Endothelial cell of umbilical vein (primary cell): Measurements from ENCODE around the gene GJB4. TPM values are rescaled to one million over a fixed set of nuclear protein-coding genes. Genes with fewer than 3 reads are reported as not detected.

Experiments
- BruUV-seq: library from RNA; stranded (reverse); fragments of 400-500 nt; replicated peaks from 2 replicates; lab custom pipeline; 2021; lab: Mats Ljungman, UMichigan
- CTCF ChIA-PET: fragments of 300-600, 350-600 bp; sonication (Branson Sonifier 250); formaldehyde crosslinking; loops from one replicate; lab custom pipeline; 2021; ENCODE audit warnings: antibody characterized with exemption, inconsistent platforms; lab: Charles Lee
- POLR2A ChIA-PET: fragments of 300-600, 350-600 bp; sonication (Branson Sonifier 250); formaldehyde crosslinking; loops from one replicate; lab custom pipeline; 2021; ENCODE audit warnings: antibody characterized with exemption, inconsistent platforms; lab: Charles Lee
- DNase-seq: peaks from one replicate; pipeline ENCODE4 v3.0.0-alpha.2; 2011; ENCODE audit warnings: low read depth, low spot score
- FAIRE-seq: peaks from 2 replicates; lab custom pipeline; 2011; peaks lifted over from hg19 to GRCh38; lab: Jason Lieb, UNC
- H2AFZ ChIP-seq: 2 replicates; pipeline ENCODE4 v1.6.0; 2012; ENCODE audit warnings: low read depth, low read length, control low read depth, inconsistent platforms
- H3K27ac ChIP-seq: 2 replicates; pipeline ENCODE4 v1.5.1; 2011; ENCODE audit warnings: low read depth, mild to moderate bottlenecking, control low read depth, low read length, moderate library complexity; ENCODE audit not compliant: insufficient read depth
- H3K27me3 ChIP-seq, 2 experiments: 2 replicates each; pipeline versions ENCODE4 v1.6.0 to v1.6.1; 2011; ENCODE audit warnings: low read length in 2 of 2, mixed read lengths in 1 of 2; ENCODE audit not compliant: control insufficient read depth in 2 of 2, insufficient read depth in 2 of 2
- H3K36me3 ChIP-seq, 2 experiments: 2 replicates in 1 of 2; 3 replicates in 1 of 2; pipeline ENCODE4 v1.5.1; 2011; ENCODE audit warnings: low read length in 2 of 2, mild to moderate bottlenecking in 1 of 2, moderate library complexity in 1 of 2; ENCODE audit not compliant: control insufficient read depth in 2 of 2, insufficient read depth in 2 of 2; ENCODE audit errors: extremely low read depth in 1 of 2
- H3K4me1 ChIP-seq: 3 replicates; pipeline ENCODE4 v1.5.1; 2011; ENCODE audit warnings: mild to moderate bottlenecking, low read length; ENCODE audit not compliant: control insufficient read depth, insufficient read depth; ENCODE audit errors: extremely low read depth
- H3K4me2 ChIP-seq: 2 replicates; pipeline ENCODE4 v1.6.1; 2011; ENCODE audit warnings: low read length, control low read depth, mixed read lengths; ENCODE audit not compliant: insufficient read depth
- H3K4me3 ChIP-seq, 3 experiments: fragments of 200-600 bp in 1 of 3; sonication (generic), shearing (Covaris generic) in 1 of 3; replicated peaks in 1 of 3; 2 replicates each; pipeline ENCODE4 v1.5.1; 2011 to 2016; ENCODE audit warnings: control low read depth in 3 of 3, low read length in 3 of 3, mild to moderate bottlenecking in 2 of 3, inconsistent platforms in 1 of 3, low read depth in 1 of 3, moderate library complexity in 1 of 3; ENCODE audit not compliant: insufficient read depth in 1 of 3
- H3K79me2 ChIP-seq: 2 replicates; pipeline ENCODE4 v1.6.0; 2012; ENCODE audit warnings: low read length, inconsistent platforms; ENCODE audit not compliant: control insufficient read depth, insufficient read depth
- H3K9ac ChIP-seq: replicated peaks from 2 replicates; pipeline ENCODE3; 2011; ENCODE audit warnings: low read length, control low read depth; ENCODE audit not compliant: insufficient read depth; ENCODE audit errors: extremely low read depth
- H3K9me1 ChIP-seq: replicated peaks from 3 replicates; pipeline ENCODE4 v1.6.0; 2011; ENCODE audit warnings: mild to moderate bottlenecking, low read length; ENCODE audit not compliant: control insufficient read depth, insufficient read depth; ENCODE audit errors: extremely low read depth
- H3K9me3 ChIP-seq: replicated peaks from 2 replicates; pipeline ENCODE4 v1.5.1; 2012; ENCODE audit warnings: low read length, inconsistent platforms; ENCODE audit not compliant: control insufficient read depth, insufficient read depth
- H4K20me1 ChIP-seq: replicated peaks from 2 replicates; pipeline ENCODE3; 2011; ENCODE audit warnings: mild to moderate bottlenecking, low read length; ENCODE audit not compliant: control insufficient read depth, insufficient read depth; ENCODE audit errors: extremely low read depth
- EZH2 ChIP-seq: IDR thresholded peaks from 2 replicates; pipeline ENCODE4 v1.6.1; 2012; ENCODE audit warnings: borderline replicate concordance, low read depth, mild to moderate bottlenecking, moderate library complexity, low read length, inconsistent platforms; ENCODE audit not compliant: severe bottlenecking
- FOS ChIP-seq: IDR thresholded peaks from 2 replicates; pipeline ENCODE4 v1.6.1; 2011; ENCODE audit warnings: mild to moderate bottlenecking, low read length, moderate library complexity, borderline replicate concordance; ENCODE audit not compliant: insufficient read depth
- GATA2 ChIP-seq: IDR thresholded peaks from 2 replicates; pipeline ENCODE4 v1.7.0; 2011; ENCODE audit warnings: low read depth, mild to moderate bottlenecking, moderate library complexity, mixed read lengths, low read length; ENCODE audit not compliant: insufficient read length, insufficient read depth
- JUN ChIP-seq: IDR thresholded peaks from 2 replicates; pipeline ENCODE4 v1.6.1; 2011; ENCODE audit warnings: borderline replicate concordance, low read depth; ENCODE audit not compliant: insufficient read length, insufficient read depth
- MYC ChIP-seq: IDR thresholded peaks from one replicate; pipeline ENCODE4 v1.6.1; 2011; ENCODE audit warnings: mild to moderate bottlenecking, low read depth, low read length
- POLR2A ChIP-seq: IDR thresholded peaks from 2 replicates; pipeline ENCODE4 v1.6.1; 2012; ENCODE audit warnings: low read depth, mild to moderate bottlenecking, control low read depth, low read length
- POLR2AphosphoS5 ChIP-seq: IDR thresholded peaks from 2 replicates; pipeline ENCODE4 v1.6.1; 2012; ENCODE audit warnings: low read depth, mild to moderate bottlenecking, control low read depth, low read length, moderate library complexity; ENCODE audit not compliant: insufficient read depth
- dilution Hi-C: fragments of 300-500 bp; cut with MboI; formaldehyde crosslinking; loops from one replicate; pipeline ENCODE4 v1.15.0; 2019; ENCODE audit warnings: low sequenced_read_pairs; ENCODE audit not compliant: extremely low pct_ligation_motif_present
- intact Hi-C: fragments of 100-400 bp; cut with micrococcal nuclease; formaldehyde crosslinking; loops from one replicate; pipeline ENCODE4 v1.10.0; 2022
- polyA plus RNA-seq, 4 experiments: library from polyadenylated mRNA; depleted of rRNA in 3 of 4; stranded (reverse) in 3 of 4; unstranded in 1 of 4; fragments of >200 nt; gene quantifications; 2 replicates each; pipeline versions ENCODE4 v1.2.1 to v1.2.3, GENCODE V29; 2011 to 2012; ENCODE audit warnings: missing spikeins in 1 of 4
- total RNA-seq: library from RNA; stranded (reverse); gene quantifications from 2 replicates; pipeline ENCODE4 v1.2.3, GENCODE V29; 2021
- TF ChIP-seq, protein P1 (sequence below), 2 donors: IDR thresholded peaks; 1 replicate in 1 of 2; 2 replicates in 1 of 2; pipeline ENCODE4 v1.5.1; 2011; ENCODE audit warnings: low read length in 2 of 2, mild to moderate bottlenecking in 2 of 2, moderate library complexity in 2 of 2, control low read depth in 1 of 2, inconsistent platforms in 1 of 2, low read depth in 1 of 2; ENCODE audit not compliant: insufficient read depth in 1 of 2; ENCODE audit errors: extremely low read depth in 1 of 2
- TF ChIP-seq, protein P2 (sequence below): IDR thresholded peaks from 2 replicates; pipeline ENCODE4 v1.6.1; 2011; ENCODE audit not compliant: insufficient read depth, insufficient read length

The GJB4 gene
- total and polyA plus RNA-seq, 2 donors (not counting 3 experiments of a cell fraction or from before 2014, with no cell fraction given): not detected

DNA sequence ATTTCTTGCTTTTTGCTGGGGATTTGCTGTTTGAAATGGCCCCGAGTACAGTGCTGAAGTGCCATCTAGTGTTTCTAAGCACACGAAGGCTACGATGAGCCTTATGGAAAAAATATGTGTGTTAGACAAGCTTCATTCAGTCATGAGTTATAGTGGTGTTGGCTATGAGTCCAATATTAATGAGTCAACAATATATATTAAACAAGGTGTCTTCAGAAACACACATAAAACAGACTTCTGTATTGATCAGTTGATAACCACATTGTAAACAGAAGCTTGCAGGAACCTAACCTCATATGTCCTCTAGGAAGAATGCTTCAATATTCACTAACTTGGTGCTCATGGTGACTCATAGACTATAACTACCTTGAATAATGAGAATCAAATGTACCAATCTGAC is 6.4 kb upstream of the GJB4 start:
- no peak overlapping the region for H3K4me3 ChIP-seq
- H3K27ac ChIP-seq: no peak overlapping the region
- dilution Hi-C loops (no loop called here), intact Hi-C loops (no loop called here)
- CTCF ChIA-PET: interaction anchor here (1.4 kb wide), 1 partner anchor 8 kb away, joined by 3 read pairs; no protein-coding TSS in a partner anchor
- H3K4me2 ChIP-seq: no peak overlapping the region
- H3K27me3 ChIP-seq: no peaks in the 10 kb centered on the region
- H4K20me1 ChIP-seq: no peaks in the 10 kb centered on the region
- H3K9ac ChIP-seq: no peak overlapping the region
- POLR2A ChIA-PET: no interaction called here
- H3K79me2 ChIP-seq: no peaks in the 10 kb centered on the region
- H3K36me3 ChIP-seq: no peaks in the 10 kb centered on the region
- TF ChIP-seq POLR2A (no peak), JUN (no peak), FOS (no peak), MYC (no peak), POLR2AphosphoS5 (no peak), EZH2 (no peak), GATA2 (no peak)
- TF ChIP-seq, protein P1, sequence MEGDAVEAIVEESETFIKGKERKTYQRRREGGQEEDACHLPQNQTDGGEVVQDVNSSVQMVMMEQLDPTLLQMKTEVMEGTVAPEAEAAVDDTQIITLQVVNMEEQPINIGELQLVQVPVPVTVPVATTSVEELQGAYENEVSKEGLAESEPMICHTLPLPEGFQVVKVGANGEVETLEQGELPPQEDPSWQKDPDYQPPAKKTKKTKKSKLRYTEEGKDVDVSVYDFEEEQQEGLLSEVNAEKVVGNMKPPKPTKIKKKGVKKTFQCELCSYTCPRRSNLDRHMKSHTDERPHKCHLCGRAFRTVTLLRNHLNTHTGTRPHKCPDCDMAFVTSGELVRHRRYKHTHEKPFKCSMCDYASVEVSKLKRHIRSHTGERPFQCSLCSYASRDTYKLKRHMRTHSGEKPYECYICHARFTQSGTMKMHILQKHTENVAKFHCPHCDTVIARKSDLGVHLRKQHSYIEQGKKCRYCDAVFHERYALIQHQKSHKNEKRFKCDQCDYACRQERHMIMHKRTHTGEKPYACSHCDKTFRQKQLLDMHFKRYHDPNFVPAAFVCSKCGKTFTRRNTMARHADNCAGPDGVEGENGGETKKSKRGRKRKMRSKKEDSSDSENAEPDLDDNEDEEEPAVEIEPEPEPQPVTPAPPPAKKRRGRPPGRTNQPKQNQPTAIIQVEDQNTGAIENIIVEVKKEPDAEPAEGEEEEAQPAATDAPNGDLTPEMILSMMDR (IDR thresholded peaks at IDR 0.05; ENCODE audit: extremely low read depth in 1 of 2, insufficient read depth in 1 of 2, low read depth in 1 of 2, low read length in 2 of 2): no peak
- TF ChIP-seq, protein P2, sequence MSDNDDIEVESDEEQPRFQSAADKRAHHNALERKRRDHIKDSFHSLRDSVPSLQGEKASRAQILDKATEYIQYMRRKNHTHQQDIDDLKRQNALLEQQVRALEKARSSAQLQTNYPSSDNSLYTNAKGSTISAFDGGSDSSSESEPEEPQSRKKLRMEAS: no peak
- no peak for FAIRE-seq
- no peak for DNase-seq
- no TSS peak for BruUV-seq
- H2AFZ ChIP-seq: no peak overlapping the region
- H3K9me3 ChIP-seq: no peaks in the 10 kb centered on the region
- no peaks in the 10 kb centered on the region for H3K9me1 ChIP-seq
- H3K4me1 ChIP-seq: no peaks in the 10 kb centered on the region
